Bronchial epithelial cell (primary cell): ENCODE data around the gene EFNA5. TPM values are rescaled to one million over a fixed set of nuclear protein-coding genes. Genes with fewer than 3 reads are reported as not detected.

Experiments used
- DNase-seq: peaks from one replicate; pipeline ENCODE4 v3.0.0-alpha.2; 2010; ENCODE audit warnings: low read depth
- FAIRE-seq: peaks from 2 replicates; lab custom pipeline; 2011; peaks lifted over from hg19 to GRCh38; lab: Jason Lieb, UNC
- H3K27me3 ChIP-seq: 2 replicates; pipeline ENCODE4 v1.5.1; 2011; ENCODE audit warnings: low read length; ENCODE audit not compliant: control insufficient read depth, insufficient read depth
- H3K36me3 ChIP-seq: 2 replicates; pipeline ENCODE4 v1.5.1; 2011; ENCODE audit warnings: low read length; ENCODE audit not compliant: control insufficient read depth, insufficient read depth
- H3K4me3 ChIP-seq: 2 replicates; pipeline ENCODE4 v1.5.1; 2011; ENCODE audit warnings: mild to moderate bottlenecking, low read depth, low read length, control low read depth
- CTCF ChIP-seq: IDR thresholded peaks from 2 replicates; pipeline ENCODE4 v1.5.1; 2011; ENCODE audit warnings: mild to moderate bottlenecking, moderate library complexity, low read length, control low read depth, inconsistent platforms; ENCODE audit not compliant: insufficient read depth, severe bottlenecking
- total RNA-seq: library from RNA; depleted of rRNA; stranded (reverse); fragments of >200 nt; gene quantifications from 2 replicates; pipeline ENCODE4 v1.2.1, GENCODE V29; 2014

The EFNA5 gene
- total RNA-seq, 1 donor from 2014 or later: 3.9 TPM

- no peak for TF ChIP-seq CTCF
- no peak for FAIRE-seq
- Histone ChIP-seq H3K4me3 (no peak overlapping the region), H3K27me3 (no peaks in the 10 kb centered on the region), H3K36me3 (no peaks in the 10 kb centered on the region)
- DNase-seq: peak; percentile 70
Observed at GRCh38 chr5:107478068-107478641, 192.6 kb downstream of the EFNA5 start.

- no peaks in the 10 kb centered on the region for H3K27me3 ChIP-seq
- no peak for FAIRE-seq
- DNase-seq: peak; percentile 67
- TF ChIP-seq CTCF: no peak
- H3K4me3 ChIP-seq: no peak overlapping the region
- H3K36me3 ChIP-seq: no peaks in the 10 kb centered on the region
Observed at GRCh38 chr5:107477492-107477891, 193.2 kb downstream of the EFNA5 start.

- DNase-seq (peak; percentile 72), FAIRE-seq (no peak)
- Histone ChIP-seq H3K36me3 (no peaks in the 10 kb centered on the region), H3K4me3 (no peak overlapping the region), H3K27me3 (no peaks in the 10 kb centered on the region)
- TF ChIP-seq CTCF: no peak
Observed at GRCh38 chr5:107476783-107477182, 194.0 kb downstream of the EFNA5 start.

- Histone ChIP-seq H3K4me3 (no peak overlapping the region), H3K36me3 (no peaks in the 10 kb centered on the region), H3K27me3 (no peaks in the 10 kb centered on the region)
- DNase-seq: peak; percentile 94
- no peak for TF ChIP-seq CTCF
- no peak for FAIRE-seq
Observed at GRCh38 chr5:107474716-107475489, 195.8 kb downstream of the EFNA5 start.

- Histone ChIP-seq H3K27me3 (no peaks in the 10 kb centered on the region), H3K36me3 (no peaks in the 10 kb centered on the region), H3K4me3 (no peak overlapping the region)
- TF ChIP-seq CTCF: no peak
- FAIRE-seq (no peak), DNase-seq (peak; percentile 73)
Observed at GRCh38 chr5:107474361-107474715, 196.4 kb downstream of the EFNA5 start.
